NCI-H1092 (cell line): ENCODE results near the gene IL17RE.
A peak's percentile ranks its signal among the peaks of the same experiment; 100 is the strongest.
"Not testable (repeated sequence)": the region's sequence is repeated elsewhere in the genome, so short reads cannot be mapped to it uniquely, and the experiment has no call there.

Source experiments
- DNase-seq: peaks from one replicate; lab custom pipeline; 2025; lab: John Stamatoyannopoulos, UW

Gene IL17RE

GRCh38 chr3:9934235-9934621 is 31.6 kb downstream of the IL17RE start:
- no peak for DNase-seq

DNA sequence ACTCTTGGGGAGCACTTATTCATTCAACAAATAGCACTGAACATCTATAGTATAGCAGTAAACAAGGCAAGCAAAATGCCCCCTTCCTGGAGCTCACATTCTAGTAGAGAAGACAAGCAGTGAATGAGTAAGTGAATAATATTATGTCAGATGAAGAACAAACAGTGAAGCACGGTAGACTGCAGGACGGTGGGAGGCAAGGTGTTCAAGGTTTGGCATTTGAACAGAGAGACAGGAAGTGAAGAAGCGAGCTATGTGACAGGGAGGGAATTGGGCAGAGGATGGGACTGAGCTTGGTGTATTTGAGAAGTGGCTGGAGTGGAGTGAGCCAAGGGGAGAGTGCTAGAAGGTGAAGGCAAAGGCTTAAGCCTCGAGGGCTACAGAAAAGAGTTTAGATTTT is 32.3 kb downstream of the IL17RE start:
- DNase-seq: no peak

DNA sequence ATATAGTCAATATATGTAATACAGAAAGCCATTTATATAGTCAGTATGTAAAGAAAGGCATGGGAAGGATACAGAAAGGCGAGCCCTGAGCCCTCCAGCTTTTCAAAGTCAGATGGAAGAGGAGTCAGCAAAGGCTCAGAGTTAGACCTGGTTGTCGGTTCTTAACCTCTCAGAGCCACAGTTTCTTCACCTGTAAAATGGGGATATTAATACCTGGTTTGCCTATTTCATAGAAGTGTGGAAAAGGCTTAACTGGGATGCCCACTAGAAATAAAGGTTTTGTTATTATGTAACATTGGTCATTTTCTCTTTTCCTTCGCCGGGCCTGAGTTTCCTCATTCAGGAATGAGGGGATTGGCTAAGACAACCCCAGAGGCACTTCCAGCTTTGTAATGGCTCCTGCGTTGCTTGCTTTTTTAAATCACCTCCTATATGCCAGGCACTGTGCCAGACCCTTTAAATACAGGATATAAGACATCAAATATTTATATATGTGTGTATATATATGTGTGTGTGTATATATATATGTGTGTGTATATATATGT is 33.4 kb downstream of the IL17RE start:
- no peak for DNase-seq

GRCh38 chr3:9937486-9938238 is 35.0 kb downstream of the IL17RE start:
- no peak for DNase-seq

- no peak for DNase-seq
Measured at GRCh38 chr3:9938966-9939365, 36.3 kb downstream of the IL17RE start.

DNA sequence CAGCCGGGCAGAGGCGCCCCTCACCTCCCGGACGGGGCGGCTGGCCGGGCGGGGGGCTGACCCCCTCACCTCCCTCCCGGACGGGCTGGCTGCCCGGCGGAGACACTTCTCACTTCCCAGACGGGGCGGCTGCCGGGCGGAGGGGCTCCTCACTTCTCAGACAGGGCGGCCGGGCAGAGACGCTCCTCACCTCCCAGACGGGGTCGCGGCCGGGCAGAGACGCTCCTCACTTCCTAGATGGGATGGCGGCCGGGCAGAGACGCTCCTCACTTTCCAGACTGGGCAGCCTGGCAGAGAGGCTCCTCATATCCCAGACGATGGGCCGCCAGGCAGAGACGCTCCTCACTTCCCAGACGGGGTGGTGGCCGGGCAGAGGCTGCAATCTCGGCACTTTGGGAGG is 37.3 kb downstream of the IL17RE start:
- DNase-seq: not testable (repeated sequence)

DNA sequence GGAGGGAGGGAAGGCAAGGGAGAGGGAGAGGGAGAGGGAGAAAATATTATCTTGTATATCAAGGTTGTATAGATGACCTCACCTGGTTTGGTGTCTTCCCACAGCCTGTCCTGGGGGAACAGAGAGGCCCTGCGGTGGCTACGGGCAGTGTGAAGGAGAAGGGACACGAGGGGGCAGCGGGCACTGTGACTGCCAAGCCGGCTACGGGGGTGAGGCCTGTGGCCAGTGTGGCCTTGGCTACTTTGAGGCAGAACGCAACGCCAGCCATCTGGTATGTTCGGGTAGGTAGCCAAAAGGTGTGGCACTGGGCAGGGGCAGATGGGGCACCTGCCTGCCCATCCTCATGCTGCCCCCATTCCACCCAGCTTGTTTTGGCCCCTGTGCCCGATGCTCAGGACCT is 38.1 kb downstream of the IL17RE start:
- no peak for DNase-seq

- DNase-seq: no peak
Measured at GRCh38 chr3:9942164-9942563, 39.5 kb downstream of the IL17RE start.

GRCh38 chr3:9942934-9943690 is 40.5 kb downstream of the IL17RE start:
- no peak for DNase-seq

DNA sequence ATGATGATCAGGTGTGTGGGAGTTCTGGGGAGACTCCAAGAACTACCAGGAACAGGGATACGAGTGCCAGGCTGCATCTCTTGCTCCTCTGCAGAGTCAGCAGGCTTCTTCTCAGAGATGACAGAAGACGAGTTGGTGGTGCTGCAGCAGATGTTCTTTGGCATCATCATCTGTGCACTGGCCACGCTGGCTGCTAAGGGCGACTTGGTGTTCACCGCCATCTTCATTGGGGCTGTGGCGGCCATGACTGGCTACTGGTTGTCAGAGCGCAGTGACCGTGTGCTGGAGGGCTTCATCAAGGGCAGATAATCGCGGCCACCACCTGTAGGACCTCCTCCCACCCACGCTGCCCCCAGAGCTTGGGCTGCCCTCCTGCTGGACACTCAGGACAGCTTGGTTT is 41.6 kb downstream of the IL17RE start:
- no peak for DNase-seq

- DNase-seq: no peak
Measured at GRCh38 chr3:9945358-9945757, 42.7 kb downstream of the IL17RE start.

GRCh38 chr3:9946112-9947024 is 43.7 kb downstream of the IL17RE start:
- DNase-seq: peak; percentile 61

DNA sequence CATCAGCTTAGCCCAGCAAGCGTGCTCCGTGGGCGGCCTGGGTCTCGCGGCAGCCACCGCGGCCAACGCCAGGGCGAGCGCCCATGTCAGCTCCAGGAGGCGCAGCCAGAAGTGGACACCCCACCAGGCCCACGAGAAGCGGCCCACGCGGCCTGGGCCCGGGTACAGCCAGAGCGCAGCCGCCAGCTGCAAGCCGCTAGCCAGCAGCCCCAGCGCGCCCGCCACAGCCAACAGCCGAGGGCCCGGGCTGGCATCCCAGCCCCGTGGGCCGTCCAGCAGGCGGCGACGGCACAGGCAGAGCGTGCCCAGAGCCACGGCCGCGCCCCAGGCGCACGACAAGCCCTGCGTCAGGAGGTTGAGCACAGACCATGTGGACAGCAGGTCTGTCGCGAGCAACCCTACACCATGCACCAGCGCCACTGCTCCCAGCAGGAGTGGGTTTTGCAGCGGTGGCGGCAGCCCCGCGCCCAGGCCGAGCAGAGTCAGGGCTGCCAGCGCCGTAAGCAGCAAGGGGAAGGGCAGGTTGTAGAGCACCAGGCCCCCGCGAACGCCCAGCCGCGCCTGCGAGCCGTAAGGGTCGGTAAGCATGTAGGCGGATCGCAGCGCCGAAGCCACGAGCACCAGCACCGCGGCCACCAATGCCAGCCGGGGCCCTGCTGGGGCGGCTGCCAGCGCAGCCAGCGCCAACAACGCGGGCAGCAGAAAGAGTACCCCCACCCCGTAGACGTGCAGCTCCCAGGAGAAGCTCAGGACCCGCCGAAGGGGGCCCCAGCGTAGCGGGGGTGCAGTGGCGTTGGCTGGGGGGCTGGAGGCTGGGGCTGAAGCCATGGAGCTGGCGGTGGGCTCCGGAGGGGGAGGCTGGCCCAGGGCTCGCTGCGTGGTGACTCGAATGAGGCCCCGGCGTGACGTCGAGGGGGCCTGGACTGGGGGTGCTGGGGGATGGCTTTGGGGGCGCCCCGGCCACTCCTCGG is 44.7 kb downstream of the IL17RE start:
- peak; percentile 24 for DNase-seq

DNA sequence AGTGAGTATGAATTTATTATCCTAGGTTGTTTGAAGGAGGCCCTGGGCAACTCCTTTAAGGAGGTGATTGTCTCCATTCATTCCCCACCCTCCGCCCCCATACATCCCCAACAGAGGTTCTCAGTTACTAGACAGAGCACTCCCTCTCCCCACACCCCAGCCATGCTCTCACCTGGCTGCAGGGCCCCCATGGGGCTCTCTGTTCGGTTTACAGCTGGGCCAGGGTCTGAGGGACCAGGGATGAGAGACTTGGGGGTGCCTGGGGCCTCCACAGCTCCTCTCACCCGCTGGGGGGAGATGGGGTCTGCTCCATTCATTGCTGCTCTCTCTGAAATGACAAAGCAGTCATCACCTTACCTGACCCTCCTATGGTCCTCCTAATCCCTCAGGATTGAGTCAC is 45.9 kb downstream of the IL17RE start:
- DNase-seq: no peak

GRCh38 chr3:9949115-9949514 is 46.5 kb downstream of the IL17RE start:
- DNase-seq: no peak

GRCh38 chr3:9949626-9950025 is 47.0 kb downstream of the IL17RE start:
- no peak for DNase-seq

GRCh38 chr3:9951126-9951525 is 48.5 kb downstream of the IL17RE start:
- DNase-seq: no peak

DNA sequence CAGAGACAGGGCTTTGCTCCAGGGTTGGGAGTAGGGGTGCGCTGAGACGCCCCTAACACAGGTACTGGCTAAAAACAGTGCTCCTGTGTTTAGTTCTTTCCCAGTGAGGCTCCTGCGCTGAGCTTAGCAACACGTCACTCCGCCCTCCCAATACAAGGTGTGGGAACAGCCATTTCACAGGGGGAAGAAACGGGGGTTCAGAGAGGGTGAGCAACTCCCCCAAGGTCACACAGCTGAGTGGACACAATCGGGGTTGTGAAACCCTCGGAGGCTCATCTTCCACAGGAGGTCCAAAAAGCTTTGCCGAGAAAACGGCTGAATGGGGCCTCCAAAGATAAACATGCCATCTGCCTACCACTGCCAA is 48.9 kb downstream of the IL17RE start:
- no peak for DNase-seq

DNA sequence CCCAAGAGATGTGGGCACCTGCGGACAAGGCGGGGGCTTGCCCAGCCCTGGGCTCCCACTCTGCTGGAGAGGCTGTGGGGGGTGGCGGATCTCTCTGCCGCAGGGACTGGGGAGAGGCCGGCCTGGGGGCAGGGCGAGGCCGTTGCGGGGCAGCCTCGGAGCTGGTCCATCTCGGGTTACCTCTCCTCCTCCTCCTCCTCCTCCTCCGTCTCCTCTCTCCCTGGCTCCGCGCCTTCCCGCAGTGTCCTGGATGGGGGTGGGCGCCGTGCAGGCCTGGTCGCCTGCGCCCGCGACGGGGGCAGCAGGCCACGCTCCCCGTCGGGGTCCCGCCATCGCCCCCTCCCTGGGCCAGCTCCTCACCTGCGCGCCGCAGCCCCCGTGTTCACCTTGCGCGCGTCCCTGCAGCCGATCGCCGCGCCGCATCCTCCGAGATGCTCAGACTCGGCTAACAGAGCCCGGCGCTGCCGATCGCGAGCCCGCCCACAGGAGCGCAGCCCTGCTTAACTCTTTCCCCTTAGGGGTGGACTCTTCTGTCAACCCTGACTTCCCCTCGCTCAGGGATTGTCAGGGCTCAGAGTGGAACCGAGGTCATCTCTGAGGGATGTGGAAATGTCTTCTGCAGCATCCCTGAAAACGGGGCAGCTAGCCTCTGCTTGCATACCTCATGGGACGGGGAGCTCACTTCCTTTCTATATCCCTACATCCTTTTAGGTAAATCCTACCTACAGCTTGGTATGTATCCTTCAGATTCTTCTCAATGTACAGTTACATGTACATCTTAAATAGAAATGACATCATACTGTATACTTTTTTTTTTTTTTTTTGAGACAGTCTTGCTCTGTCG is 49.5 kb downstream of the IL17RE start, which contains the start of gene PRRT3:
Gene PRRT3, minus strand, starts transcription at position 447 of the 844 bp plus-strand sequence. CDS start 2,293 bp downstream, outside the sequence.
- peak; percentile 2 for DNase-seq

DNA sequence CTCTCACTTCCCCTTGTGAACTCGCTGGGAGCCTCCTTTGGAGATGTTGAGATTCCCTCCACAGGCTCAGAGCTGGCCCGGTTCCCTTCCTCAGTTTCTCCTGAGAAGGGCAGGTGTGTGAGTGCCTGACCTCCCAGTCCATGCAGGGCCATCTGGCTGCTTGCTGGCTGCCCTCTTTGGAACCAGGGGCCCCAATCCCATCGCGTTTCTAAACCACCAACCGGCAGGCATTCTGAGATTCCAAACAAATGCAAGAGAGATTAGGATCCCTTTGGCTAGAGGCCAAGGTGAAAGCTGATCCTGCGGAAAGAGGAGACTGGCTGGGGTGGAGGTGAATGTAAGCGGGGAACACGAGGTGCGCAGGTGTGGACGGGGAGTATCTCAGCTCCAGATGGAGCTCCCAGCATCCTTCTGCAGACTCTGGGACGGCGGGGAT is 52.4 kb downstream of the IL17RE start:
- peak; percentile 54 for DNase-seq
